Stomach smooth muscle (tissue), 2 donors: ENCODE results near the gene FRMPD4.

Experiments
- H3K27ac ChIP-seq: one replicate; pipeline ENCODE4 v1.7.0; 2013; ENCODE audit warnings: mild to moderate bottlenecking, low read length, inconsistent platforms
- H3K27me3 ChIP-seq, 2 donors: one replicate each; pipeline ENCODE4 v1.7.0; 2013; ENCODE audit warnings: low read length in 2 of 2; ENCODE audit not compliant: insufficient read depth in 2 of 2, control insufficient read depth in 1 of 2
- H3K36me3 ChIP-seq, 2 donors: one replicate each; pipeline ENCODE4 v1.7.0; 2013; ENCODE audit warnings: low read length in 2 of 2; ENCODE audit not compliant: control insufficient read depth in 2 of 2, insufficient read depth in 2 of 2
- H3K4me1 ChIP-seq: one replicate; pipeline ENCODE4 v1.7.0; 2013; ENCODE audit warnings: low read length; ENCODE audit not compliant: control insufficient read depth, insufficient read depth
- H3K4me3 ChIP-seq, 2 donors: one replicate each; pipeline ENCODE4 v1.7.0; 2013; ENCODE audit warnings: low read length in 2 of 2
- H3K9ac ChIP-seq, 2 donors: one replicate each; pipeline ENCODE4 v1.7.0; 2013; ENCODE audit warnings: low read length in 2 of 2, mild to moderate bottlenecking in 1 of 2
- H3K9me3 ChIP-seq, 2 donors: one replicate each; pipeline ENCODE4 v1.7.0; 2013; ENCODE audit warnings: low read length in 2 of 2; ENCODE audit not compliant: control insufficient read depth in 2 of 2
- donor health status: healthy.
- donor health status: Pancreatic carcinoma.

The FRMPD4 gene

GRCh38 chrX:12138361-12139313 is at the start of gene FRMPD4:
TSS of gene FRMPD4 (plus strand) at chrX:12138473. CDS start at chrX:12138972, 499 bp downstream.
- H3K27me3 ChIP-seq: peaks cover 2 to 11% of the 10 kb centered on the region in 2 donors
- H3K4me3 ChIP-seq: peak within 1 kb of the TSS; percentile 62 to 71
- no peaks in the 10 kb centered on the region for H3K9me3 ChIP-seq
- no peak within 1 kb of the TSS for H3K27ac ChIP-seq
- H3K4me1 ChIP-seq: peaks cover 2% of the 10 kb centered on the region
- H3K36me3 ChIP-seq: no peaks in the 10 kb centered on the region
- H3K9ac ChIP-seq: no peak within 1 kb of the TSS

DNA sequence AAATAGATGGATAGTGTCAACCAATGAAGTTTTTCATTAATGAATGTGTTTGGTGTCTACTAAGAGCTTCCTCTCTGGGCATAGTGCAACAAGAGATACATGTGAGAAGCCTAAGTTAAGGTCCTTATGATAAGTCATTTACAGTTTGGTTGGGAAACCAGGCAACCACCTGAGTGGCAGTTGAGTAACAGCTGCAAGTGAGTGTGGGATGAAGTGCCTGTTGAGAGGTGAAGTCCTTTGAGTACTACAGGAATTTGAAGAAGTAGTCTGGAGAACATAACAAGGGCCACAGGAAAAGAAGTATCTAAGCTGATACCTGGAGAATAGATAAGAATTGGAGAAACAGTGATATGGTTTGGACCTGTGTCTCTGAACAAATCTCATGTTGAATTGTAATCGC is 48.5 kb upstream of the FRMPD4 start:
- no peak overlapping the region for H3K9ac ChIP-seq
- peaks cover 0 to 2% of the 10 kb centered on the region in 2 donors for H3K27me3 ChIP-seq
- no peaks in the 10 kb centered on the region for H3K36me3 ChIP-seq
- H3K27ac ChIP-seq: no peak overlapping the region
- H3K4me1 ChIP-seq: no peaks in the 10 kb centered on the region
- H3K4me3 ChIP-seq: no peak overlapping the region
- no peaks in the 10 kb centered on the region for H3K9me3 ChIP-seq

GRCh38 chrX:12113321-12113720 is 25.0 kb upstream of the FRMPD4 start:
- Histone ChIP-seq H3K4me1 (no peaks in the 10 kb centered on the region), H3K27ac (no peak overlapping the region)

DNA sequence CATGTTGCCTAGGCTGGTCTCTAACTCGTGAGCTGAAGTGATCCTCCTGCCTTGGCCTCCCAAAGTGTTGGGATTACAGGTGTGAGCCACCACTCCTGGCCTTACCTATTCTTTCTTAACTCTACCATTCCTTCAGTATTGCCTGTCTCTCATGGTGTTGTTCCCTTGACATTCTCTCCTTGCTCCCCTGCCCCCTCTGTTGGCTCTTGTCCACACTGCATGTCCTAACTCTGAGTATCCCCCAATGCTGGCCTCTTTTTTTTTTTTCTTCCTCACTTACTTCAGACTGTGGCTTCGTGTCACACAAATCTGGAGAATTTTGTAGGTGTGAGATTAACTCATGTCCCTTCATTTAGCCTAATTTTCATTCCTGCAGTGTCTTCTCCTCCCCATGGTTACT is 22.9 kb upstream of the FRMPD4 start:
- Histone ChIP-seq H3K36me3 (no peaks in the 10 kb centered on the region), H3K4me1 (no peaks in the 10 kb centered on the region), H3K27me3 (no peaks in the 10 kb centered on the region), H3K9me3 (no peaks in the 10 kb centered on the region), H3K9ac (no peak overlapping the region), H3K4me3 (no peak overlapping the region), H3K27ac (no peak overlapping the region)

More at GRCh38 chrX:12113321-12113720, 25.0 kb upstream of the FRMPD4 start:
- H3K9me3 ChIP-seq: no peaks in the 10 kb centered on the region
- H3K27me3 ChIP-seq: no peaks in the 10 kb centered on the region
- H3K9ac ChIP-seq: no peak overlapping the region
- no peak overlapping the region for H3K4me3 ChIP-seq
- H3K36me3 ChIP-seq: no peaks in the 10 kb centered on the region

- H3K27ac ChIP-seq: no peak overlapping the region
- no peak overlapping the region for H3K9ac ChIP-seq
- H3K9me3 ChIP-seq: no peaks in the 10 kb centered on the region
- H3K36me3 ChIP-seq: no peaks in the 10 kb centered on the region
- no peaks in the 10 kb centered on the region for H3K4me1 ChIP-seq
- no peaks in the 10 kb centered on the region for H3K27me3 ChIP-seq
- no peak overlapping the region for H3K4me3 ChIP-seq
Observed at GRCh38 chrX:12118134-12118533, 20.1 kb upstream of the FRMPD4 start.

- Histone ChIP-seq H3K9me3 (no peaks in the 10 kb centered on the region), H3K27ac (no peak overlapping the region), H3K9ac (no peak overlapping the region), H3K36me3 (no peaks in the 10 kb centered on the region), H3K27me3 (no peaks in the 10 kb centered on the region), H3K4me1 (no peaks in the 10 kb centered on the region), H3K4me3 (no peak overlapping the region)
Observed at GRCh38 chrX:12128017-12128416, 10.3 kb upstream of the FRMPD4 start.

DNA sequence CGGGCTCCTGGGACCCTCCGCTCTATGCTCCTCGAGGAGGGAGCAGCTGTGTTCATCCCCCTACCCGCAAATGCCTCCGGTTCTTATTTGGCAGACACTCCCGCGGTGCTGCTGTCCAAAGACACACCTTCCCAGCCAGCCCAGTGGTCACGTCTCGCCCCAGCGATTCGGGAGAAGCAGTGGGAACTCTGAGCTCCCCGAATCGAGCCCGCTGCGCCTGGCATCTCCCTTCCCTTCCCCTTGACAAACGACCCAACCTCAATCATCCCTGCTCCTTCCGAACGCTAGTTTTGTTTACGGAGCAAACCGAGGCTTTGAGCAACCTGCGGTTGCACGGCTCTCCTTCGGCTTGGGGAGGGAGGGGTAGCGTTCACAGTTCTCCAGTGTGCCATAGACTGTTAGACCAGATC is 317 bp upstream of the FRMPD4 start:
- no peaks in the 10 kb centered on the region for H3K9me3 ChIP-seq
- H3K4me1 ChIP-seq: peaks cover 2% of the 10 kb centered on the region
- H3K27ac ChIP-seq: no peak overlapping the region
- H3K27me3 ChIP-seq: peaks cover 2 to 11% of the 10 kb centered on the region in 2 donors
- peak overlapping the region; percentile 62 to 71 for H3K4me3 ChIP-seq
- H3K9ac ChIP-seq: no peak overlapping the region
- H3K36me3 ChIP-seq: no peaks in the 10 kb centered on the region

DNA sequence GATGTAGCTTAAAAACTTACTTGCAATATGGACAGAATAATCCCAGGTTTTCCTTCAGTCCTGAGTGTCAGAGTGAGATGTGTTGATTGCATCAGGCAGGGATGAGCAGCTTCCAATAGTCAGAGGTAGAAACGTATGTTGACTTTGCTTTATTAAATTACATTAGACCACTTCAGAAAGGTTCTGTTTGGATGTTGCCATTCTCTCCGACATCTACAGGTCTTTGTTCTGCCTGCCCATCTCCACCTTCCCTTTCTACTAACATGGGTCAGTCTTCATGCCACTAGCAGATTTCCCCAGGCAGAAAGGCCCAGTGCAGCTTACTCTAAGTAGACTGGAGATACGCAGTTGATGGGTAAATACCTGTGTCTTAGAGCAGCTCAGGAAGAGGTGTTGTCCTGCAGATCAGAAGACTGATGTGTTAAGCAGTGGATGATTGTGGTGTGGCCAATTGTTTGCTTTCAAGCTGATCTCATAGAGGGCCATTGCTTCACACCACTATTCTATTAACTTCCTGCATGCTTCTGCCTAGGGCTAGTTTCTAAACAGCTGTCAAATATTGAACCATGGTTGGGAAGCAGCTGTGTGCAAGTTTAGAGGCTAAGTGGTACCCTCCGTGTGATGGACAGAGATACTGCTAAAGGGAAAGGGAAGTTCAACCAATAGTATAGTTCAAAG is 1.8 kb downstream of the FRMPD4 start:
- Histone ChIP-seq H3K9ac (no peak overlapping the region), H3K27ac (no peak overlapping the region), H3K9me3 (no peaks in the 10 kb centered on the region), H3K4me1 (peaks cover 2% of the 10 kb centered on the region), H3K27me3 (peaks cover 2 to 11% of the 10 kb centered on the region in 2 donors), H3K36me3 (no peaks in the 10 kb centered on the region), H3K4me3 (no peak overlapping the region)

GRCh38 chrX:12141511-12141910 is 3.2 kb downstream of the FRMPD4 start:
- Histone ChIP-seq H3K36me3 (no peaks in the 10 kb centered on the region), H3K4me1 (peaks cover 2% of the 10 kb centered on the region), H3K27me3 (peaks cover 2 to 9% of the 10 kb centered on the region in 2 donors), H3K9me3 (no peaks in the 10 kb centered on the region), H3K9ac (no peak overlapping the region), H3K27ac (no peak overlapping the region), H3K4me3 (no peak overlapping the region)

DNA sequence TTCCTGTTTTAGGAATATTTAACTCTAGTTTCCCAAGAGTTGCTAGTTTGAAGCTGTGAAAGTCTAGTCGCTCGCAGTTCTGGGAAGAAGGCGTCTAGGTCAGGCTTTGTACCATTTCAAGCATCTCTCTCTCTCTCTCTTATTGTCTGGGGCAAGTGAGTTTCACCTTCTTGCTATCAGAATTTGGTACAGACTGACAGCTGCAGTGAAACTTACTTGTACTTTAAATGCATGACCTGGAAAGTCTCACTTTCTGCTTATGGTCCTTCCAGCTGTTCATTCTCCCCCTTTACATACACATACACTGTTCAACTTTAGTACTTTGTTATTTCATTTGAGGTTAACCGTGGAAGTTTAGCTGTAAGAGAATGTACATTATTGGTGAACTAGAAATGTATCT is 4.4 kb downstream of the FRMPD4 start:
- H3K4me3 ChIP-seq: no peak overlapping the region
- H3K27ac ChIP-seq: no peak overlapping the region
- no peaks in the 10 kb centered on the region for H3K9me3 ChIP-seq
- peaks cover 2 to 6% of the 10 kb centered on the region in 2 donors for H3K27me3 ChIP-seq
- no peak overlapping the region for H3K9ac ChIP-seq
- peaks cover 1% of the 10 kb centered on the region for H3K4me1 ChIP-seq
- no peaks in the 10 kb centered on the region for H3K36me3 ChIP-seq
